Left ventricle myocardium inferior (tissue), 1 donor: ENCODE measurements around the gene PSMD3. TPM values are rescaled to one million over a fixed set of nuclear protein-coding genes. Genes with fewer than 3 reads are reported as not detected.

Source experiments
- DNase-seq: peaks from one replicate; pipeline ENCODE4 v3.0.0-alpha.2; 2020
- H3K27ac ChIP-seq: fragments of 200-600 bp; replicated peaks from 2 replicates; pipeline ENCODE4 v1.8.0; 2021
- H3K27me3 ChIP-seq: fragments of 200-600 bp; 2 replicates; pipeline ENCODE4 v1.8.0; 2021; ENCODE audit warnings: low read depth
- H3K36me3 ChIP-seq: fragments of 200-600 bp; 2 replicates; pipeline ENCODE4 v1.8.0; 2021
- H3K4me1 ChIP-seq: fragments of 200-600 bp; 2 replicates; pipeline ENCODE4 v1.8.0; 2021
- H3K4me3 ChIP-seq: fragments of 200-600 bp; 2 replicates; pipeline ENCODE4 v1.8.0; 2021; ENCODE audit warnings: mild to moderate bottlenecking, moderate library complexity
- H3K9me3 ChIP-seq: fragments of 200-600 bp; replicated peaks from 2 replicates; pipeline ENCODE4 v1.8.0; 2021
- CTCF ChIP-seq: fragments of 200-600 bp; IDR thresholded peaks from 2 replicates; pipeline ENCODE4 v1.8.0; 2021; ENCODE audit warnings: antibody characterized with exemption, mild to moderate bottlenecking, borderline replicate concordance
- intact Hi-C: fragments of 100-400 bp; cut with micrococcal nuclease; formaldehyde crosslinking; loops from one replicate; pipeline ENCODE4 v1.11.0; 2022
- total RNA-seq: library from RNA; stranded (reverse); fragmentation: NEBNext Ultra II Directional; extraction: Animal tissue kit (Norgen Biotek cat#: 25700); gene quantifications from one replicate; pipeline ENCODE4 v1.2.1, GENCODE V29; 2021
- donor health status: DM: no; HTN: yes; CAD: no; lungs with severe emphysema.

PSMD3 gene
- total RNA-seq, 1 donor from 2014 or later, result 86.7 TPM

GRCh38 chr17:39969375-39969774, 11.2 kb upstream of the PSMD3 start:
- Histone ChIP-seq H3K4me1 (no peaks in the 10 kb centered on the region), H3K27ac (no peak overlapping the region), H3K4me3 (no peak overlapping the region), H3K27me3 (peaks cover 65% of the 10 kb centered on the region), H3K36me3 (no peaks in the 10 kb centered on the region), H3K9me3 (no peaks in the 10 kb centered on the region)
- intact Hi-C loops, result no loop called here
- DNase-seq, result no peak
- TF ChIP-seq CTCF, result no peak

- Histone ChIP-seq H3K36me3 (no peaks in the 10 kb centered on the region), H3K27ac (no peak overlapping the region), H3K4me1 (no peaks in the 10 kb centered on the region), H3K9me3 (no peaks in the 10 kb centered on the region), H3K27me3 (peaks cover 68% of the 10 kb centered on the region), H3K4me3 (no peak overlapping the region)
- TF ChIP-seq CTCF, result no peak
- DNase-seq, result no peak
- intact Hi-C loops, result no loop called here
These were observed 10.4 kb upstream of the PSMD3 start for GRCh38 chr17:39970157-39970692.

- Histone ChIP-seq H3K4me3 (no peak overlapping the region), H3K4me1 (no peaks in the 10 kb centered on the region), H3K27me3 (peaks cover 71% of the 10 kb centered on the region), H3K9me3 (no peaks in the 10 kb centered on the region), H3K27ac (no peak overlapping the region), H3K36me3 (no peaks in the 10 kb centered on the region)
- TF ChIP-seq CTCF, result no peak
- intact Hi-C loops, result no loop called here
- DNase-seq, result no peak
These were observed 9.5 kb upstream of the PSMD3 start for GRCh38 chr17:39971076-39971603.

GRCh38 chr17:39972271-39972670, 8.3 kb upstream of the PSMD3 start:
- no peak for TF ChIP-seq CTCF
- Histone ChIP-seq H3K27ac (no peak overlapping the region), H3K27me3 (peaks cover 81% of the 10 kb centered on the region), H3K36me3 (no peaks in the 10 kb centered on the region), H3K4me1 (no peaks in the 10 kb centered on the region), H3K9me3 (no peaks in the 10 kb centered on the region), H3K4me3 (no peak overlapping the region)
- DNase-seq, result no peak
- intact Hi-C loops, result no loop called here

GRCh38 chr17:39973496-39973895, 7.1 kb upstream of the PSMD3 start:
- H3K4me1 ChIP-seq, result no peaks in the 10 kb centered on the region
- TF ChIP-seq CTCF, result no peak
- H3K27me3 ChIP-seq, result peaks cover 89% of the 10 kb centered on the region
- H3K4me3 ChIP-seq, result no peak overlapping the region
- no peak overlapping the region for H3K27ac ChIP-seq
- intact Hi-C loops, result no loop called here
- no peak for DNase-seq
- H3K36me3 ChIP-seq, result no peaks in the 10 kb centered on the region
- no peaks in the 10 kb centered on the region for H3K9me3 ChIP-seq
